A549 (cell line): ENCODE results near the gene MTRR.
A peak's percentile ranks its signal among the peaks of the same experiment; 100 is the strongest.

Experiments used
- NFE2L2 ChIP-seq: fragments of 150-350 bp; conservative IDR thresholded peaks from 2 replicates; pipeline ENCODE4 v1.6.1; 2014; ENCODE audit warnings: low read length
- POLR2A ChIP-seq: IDR thresholded peaks from 2 replicates; pipeline ENCODE4 v1.6.1; 2012; ENCODE audit warnings: mild to moderate bottlenecking, low read length
- RFX5 ChIP-seq: fragments of 450-650 bp; IDR thresholded peaks from 2 replicates; pipeline ENCODE4 v1.7.1; 2014; ENCODE audit warnings: antibody characterized with exemption, mild to moderate bottlenecking, moderate library complexity
- TF ChIP-seq, protein P1 (sequence below): fragments of >200 bp; sonication (Bioruptor Twin); formaldehyde crosslinking; IDR thresholded peaks from 3 replicates; pipeline ENCODE4 v1.5.1; 2016
- TF ChIP-seq, protein P2 (sequence below): IDR thresholded peaks from 2 replicates; pipeline ENCODE4 v1.6.1; 2012

DNA sequence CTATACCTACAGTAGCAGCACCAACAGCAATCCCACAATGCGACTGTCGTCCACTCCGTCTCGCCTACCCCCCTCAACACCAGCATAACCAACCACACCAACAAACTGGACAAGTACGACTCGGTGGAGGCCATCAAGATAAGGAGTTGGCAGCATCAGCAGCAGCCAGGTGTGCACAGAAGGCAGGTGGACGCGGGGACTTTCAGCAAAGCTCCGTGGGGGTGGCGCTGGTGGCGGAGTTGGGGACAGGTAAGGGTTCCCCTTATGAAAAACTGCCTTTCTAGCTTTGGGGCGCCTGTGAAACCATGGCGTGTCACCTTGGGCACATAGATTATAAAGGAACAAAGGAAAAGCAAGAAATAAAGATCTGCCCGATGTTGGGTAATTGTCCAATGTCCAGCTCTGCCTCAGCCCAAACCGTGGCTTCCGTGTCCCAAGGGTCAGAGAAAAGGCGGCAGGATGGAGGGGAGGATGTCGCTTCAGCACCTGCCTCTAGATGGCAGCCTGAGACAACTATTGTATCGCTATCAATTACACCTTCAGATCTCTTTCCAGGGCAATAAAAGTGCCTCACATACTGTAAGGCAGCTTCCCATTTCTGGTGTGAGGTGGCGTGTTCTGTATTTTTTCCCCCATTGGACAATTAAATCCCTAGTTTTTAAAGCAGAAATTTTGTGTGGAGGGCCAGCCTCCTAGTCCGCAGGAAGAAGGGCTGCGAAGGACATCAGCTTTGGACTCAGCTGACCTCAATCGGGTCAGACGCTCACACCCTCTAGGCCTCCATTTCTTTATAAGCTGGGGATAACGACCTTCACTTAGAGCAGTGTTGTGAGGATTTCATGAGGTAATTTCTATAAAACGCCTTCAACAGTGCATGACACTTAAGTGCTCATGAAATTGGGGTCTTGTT is 58.8 kb downstream of the MTRR start:
- no peak for TF ChIP-seq POLR2A
- TF ChIP-seq, protein P1, sequence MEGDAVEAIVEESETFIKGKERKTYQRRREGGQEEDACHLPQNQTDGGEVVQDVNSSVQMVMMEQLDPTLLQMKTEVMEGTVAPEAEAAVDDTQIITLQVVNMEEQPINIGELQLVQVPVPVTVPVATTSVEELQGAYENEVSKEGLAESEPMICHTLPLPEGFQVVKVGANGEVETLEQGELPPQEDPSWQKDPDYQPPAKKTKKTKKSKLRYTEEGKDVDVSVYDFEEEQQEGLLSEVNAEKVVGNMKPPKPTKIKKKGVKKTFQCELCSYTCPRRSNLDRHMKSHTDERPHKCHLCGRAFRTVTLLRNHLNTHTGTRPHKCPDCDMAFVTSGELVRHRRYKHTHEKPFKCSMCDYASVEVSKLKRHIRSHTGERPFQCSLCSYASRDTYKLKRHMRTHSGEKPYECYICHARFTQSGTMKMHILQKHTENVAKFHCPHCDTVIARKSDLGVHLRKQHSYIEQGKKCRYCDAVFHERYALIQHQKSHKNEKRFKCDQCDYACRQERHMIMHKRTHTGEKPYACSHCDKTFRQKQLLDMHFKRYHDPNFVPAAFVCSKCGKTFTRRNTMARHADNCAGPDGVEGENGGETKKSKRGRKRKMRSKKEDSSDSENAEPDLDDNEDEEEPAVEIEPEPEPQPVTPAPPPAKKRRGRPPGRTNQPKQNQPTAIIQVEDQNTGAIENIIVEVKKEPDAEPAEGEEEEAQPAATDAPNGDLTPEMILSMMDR: peak; percentile 78
- TF ChIP-seq, protein P2, sequence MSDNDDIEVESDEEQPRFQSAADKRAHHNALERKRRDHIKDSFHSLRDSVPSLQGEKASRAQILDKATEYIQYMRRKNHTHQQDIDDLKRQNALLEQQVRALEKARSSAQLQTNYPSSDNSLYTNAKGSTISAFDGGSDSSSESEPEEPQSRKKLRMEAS: no peak
- no peak for TF ChIP-seq NFE2L2
- no peak for TF ChIP-seq RFX5
